Measurements from ENCODE around the gene P2RX6. TPM values are rescaled to one million over a fixed set of nuclear protein-coding genes. Genes with fewer than 3 reads are reported as not detected.

Gene P2RX6
- total and polyA plus RNA-seq, 9 of the 15 experiments (the other 6 are each of a cell fraction or from before 2014, with no cell fraction given): 0.01 to 3.9 (median 1.5) TPM; not detected in 1

DNA sequence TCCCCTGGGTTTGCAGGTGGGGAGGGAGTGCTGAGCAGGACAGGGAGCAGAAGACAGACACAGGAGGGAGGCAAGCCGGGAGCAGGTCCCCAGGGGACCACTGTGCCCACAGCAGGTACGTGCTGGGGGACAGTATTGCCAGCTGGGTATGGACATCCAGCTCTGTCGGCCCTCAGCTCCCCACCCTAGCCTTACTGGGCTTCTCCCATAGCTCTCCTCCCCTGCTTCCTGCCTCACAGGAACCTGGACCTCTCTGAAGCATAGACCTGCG lies 40.5 kb downstream of the P2RX6 start (continued):
- TF ChIP-seq ELF2 (CRISPR knock-in tag; IDR thresholded peaks at IDR 0.05): peak; percentile 35; the same call in 1 of the 2 replicates

DNA sequence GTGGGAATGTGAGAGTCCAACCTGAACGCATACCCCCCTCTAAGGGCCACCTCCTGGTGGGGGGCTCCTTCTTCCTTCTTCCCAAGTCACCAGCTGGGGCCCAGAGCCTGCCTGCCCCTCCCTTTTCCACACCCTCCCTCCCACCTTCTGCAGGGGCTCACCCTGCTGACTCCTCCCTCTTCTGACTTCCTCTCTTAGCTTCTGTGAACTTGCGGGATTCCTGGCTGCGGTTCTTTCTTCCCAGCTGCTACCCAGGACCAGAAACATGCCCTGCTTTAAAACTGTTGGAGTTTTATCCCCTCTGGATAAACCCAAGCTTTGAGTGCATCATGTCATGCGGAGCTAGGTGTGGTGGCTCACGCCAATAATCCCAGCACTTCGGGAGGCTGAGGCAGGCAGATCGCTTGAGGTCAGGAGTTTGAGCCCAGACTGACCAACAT lies 40.9 kb downstream of the P2RX6 start:
- 5% methylated on average over 7 of the region's 7 CpGs for WGBS (ENCODE audit: insufficient coverage, low coverage, missing lambda C conversion rate)
- no peaks in the 10 kb centered on the region for H3K9me3 ChIP-seq (replicated peaks; ENCODE audit: control insufficient read depth, insufficient read depth, low read depth, low read length)
- H3K79me2 ChIP-seq (ENCODE audit: control insufficient read depth, insufficient read depth, low read length): no peaks in the 10 kb centered on the region
- H3K27ac ChIP-seq (ENCODE audit: extremely low read depth, low read depth, low read length): no peak overlapping the region
- peaks cover 33% of the 10 kb centered on the region; the same call in 1 of the 2 replicates for H4K20me1 ChIP-seq (replicated peaks; ENCODE audit: control insufficient read depth, insufficient read depth, low read length)
- ATAC-seq: peak; percentile 73
- FAIRE-seq: peak; percentile 60
- no peaks in the 10 kb centered on the region for H3K36me3 ChIP-seq (ENCODE audit: control insufficient read depth, insufficient read depth, low read length)
- ChIA-PET CTCF (ENCODE audit: low intra/inter-chr PET ratio) (interaction anchor here (0.5 kb wide), 1 partner anchor 128 kb away, joined by 4 read pairs; no protein-coding TSS in a partner anchor), POLR2A (interaction anchor here (0.6 to 4.8 kb wide), 16 partner anchors 10 to 1229 kb away, joined by 3 to 54 read pairs (median 4); partner anchors contain the start of genes LRRC74B, LZTR1 and P2RX6)
- peak overlapping the region; percentile 64 for H2AFZ ChIP-seq (ENCODE audit: low read depth, low read length)
- in situ Hi-C loops (cut with MboI) (loop anchor here (5.0 kb wide), 1 partner anchor 374 kb away; no protein-coding TSS in a partner anchor), intact Hi-C loops (cut with micrococcal nuclease) (loop anchor here (5.0 kb wide), 1 partner anchor 54 kb away; the partner anchor contains the start of gene THAP7)
- H3K9me1 ChIP-seq (ENCODE audit: control insufficient read depth, insufficient read depth, low read length): peaks cover 15% of the 10 kb centered on the region
- H3K4me3 ChIP-seq: no peak overlapping the region
- peaks cover 22 to 63% of the 10 kb centered on the region in 2 experiments; a peak in 4 of 5 replicates for H3K27me3 ChIP-seq (ENCODE audit: control insufficient read depth in 2 of 2, insufficient read depth in 2 of 2, low read length in 2 of 2)
- no TSS peak for BruUV-seq (replicated peaks)
- H3K4me2 ChIP-seq (ENCODE audit: insufficient read depth, low read length): peak overlapping the region; percentile 71
- H3K4me1 ChIP-seq (replicated peaks in 1 of 2; ENCODE audit: control insufficient read depth in 2 of 2, insufficient read depth in 2 of 2, low read length in 2 of 2): peaks cover 26 to 40% of the 10 kb centered on the region in 2 experiments
- H3K9ac ChIP-seq (ENCODE audit: insufficient read depth in 1 of 2, low read depth in 2 of 2, low read length in 2 of 2): peak overlapping the region in 1 of 2 experiments; percentile 75; a peak in 1 of 4 replicates
- peak; percentile 84 to 97 (median 92) for DNase-seq (ENCODE audit: extremely low read depth in 1 of 4, low spot score in 3 of 4)
- TF ChIP-seq, protein P1, sequence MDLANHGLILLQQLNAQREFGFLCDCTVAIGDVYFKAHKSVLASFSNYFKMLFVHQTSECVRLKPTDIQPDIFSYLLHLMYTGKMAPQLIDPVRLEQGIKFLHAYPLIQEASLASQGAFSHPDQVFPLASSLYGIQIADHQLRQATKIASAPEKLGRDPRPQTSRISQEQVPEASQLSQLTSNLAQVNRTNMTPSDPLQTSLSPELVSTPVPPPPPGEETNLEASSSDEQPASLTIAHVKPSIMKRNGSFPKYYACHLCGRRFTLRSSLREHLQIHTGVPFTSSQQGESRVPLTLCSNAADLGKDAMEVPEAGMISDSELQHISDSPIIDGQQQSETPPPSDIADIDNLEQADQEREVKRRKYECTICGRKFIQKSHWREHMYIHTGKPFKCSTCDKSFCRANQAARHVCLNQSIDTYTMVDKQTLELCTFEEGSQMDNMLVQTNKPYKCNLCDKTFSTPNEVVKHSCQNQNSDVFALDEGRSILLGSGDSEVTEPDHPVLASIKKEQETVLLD (IDR thresholded peaks at IDR 0.05): no peak
- no peak for TF ChIP-seq PPARD (CRISPR knock-in tag; IDR thresholded peaks at IDR 0.05)
- TF ChIP-seq SMAD3 (CRISPR knock-in tag; conservative IDR thresholded peaks at IDR 0.05): no peak
- TF ChIP-seq ZSCAN32 (CRISPR knock-in tag; IDR thresholded peaks at IDR 0.05): no peak
- TF ChIP-seq ZNF224 (CRISPR knock-in tag; IDR thresholded peaks at IDR 0.05): peak; percentile 29; the same call in 1 of the 2 replicates
- TF ChIP-seq CBX8 (IDR thresholded peaks at IDR 0.05; ENCODE audit: borderline replicate concordance, extremely low read depth, low read depth, low read length, poor library complexity, severe bottlenecking): no peak
- TF ChIP-seq HNRNPK (IDR thresholded peaks at IDR 0.05; ENCODE audit: low read depth, low read length, poor library complexity, severe bottlenecking): no peak
- TF ChIP-seq, protein P2, sequence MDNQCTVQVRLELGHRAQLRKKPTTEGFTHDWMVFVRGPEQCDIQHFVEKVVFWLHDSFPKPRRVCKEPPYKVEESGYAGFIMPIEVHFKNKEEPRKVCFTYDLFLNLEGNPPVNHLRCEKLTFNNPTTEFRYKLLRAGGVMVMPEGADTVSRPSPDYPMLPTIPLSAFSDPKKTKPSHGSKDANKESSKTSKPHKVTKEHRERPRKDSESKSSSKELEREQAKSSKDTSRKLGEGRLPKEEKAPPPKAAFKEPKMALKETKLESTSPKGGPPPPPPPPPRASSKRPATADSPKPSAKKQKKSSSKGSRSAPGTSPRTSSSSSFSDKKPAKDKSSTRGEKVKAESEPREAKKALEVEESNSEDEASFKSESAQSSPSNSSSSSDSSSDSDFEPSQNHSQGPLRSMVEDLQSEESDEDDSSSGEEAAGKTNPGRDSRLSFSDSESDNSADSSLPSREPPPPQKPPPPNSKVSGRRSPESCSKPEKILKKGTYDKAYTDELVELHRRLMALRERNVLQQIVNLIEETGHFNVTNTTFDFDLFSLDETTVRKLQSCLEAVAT (IDR thresholded peaks at IDR 0.05): peak in 1 of 2 experiments; percentile 64; a peak in 2 of 4 replicates
- no peak for TF ChIP-seq XRCC4 (IDR thresholded peaks at IDR 0.05; ENCODE audit: extremely low read depth, insufficient read depth, insufficient read length)
- TF ChIP-seq, protein P3, sequence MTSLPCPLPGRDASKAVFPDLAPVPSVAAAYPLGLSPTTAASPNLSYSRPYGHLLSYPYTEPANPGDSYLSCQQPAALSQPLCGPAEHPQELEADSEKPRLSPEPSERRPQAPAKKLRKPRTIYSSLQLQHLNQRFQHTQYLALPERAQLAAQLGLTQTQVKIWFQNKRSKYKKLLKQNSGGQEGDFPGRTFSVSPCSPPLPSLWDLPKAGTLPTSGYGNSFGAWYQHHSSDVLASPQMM (CRISPR knock-in tag; IDR thresholded peaks at IDR 0.05): no peak
- no peak for TF ChIP-seq ZFP36 (IDR thresholded peaks at IDR 0.05; ENCODE audit: low read depth, low read length, partially characterized antibody)
- TF ChIP-seq, protein P4, sequence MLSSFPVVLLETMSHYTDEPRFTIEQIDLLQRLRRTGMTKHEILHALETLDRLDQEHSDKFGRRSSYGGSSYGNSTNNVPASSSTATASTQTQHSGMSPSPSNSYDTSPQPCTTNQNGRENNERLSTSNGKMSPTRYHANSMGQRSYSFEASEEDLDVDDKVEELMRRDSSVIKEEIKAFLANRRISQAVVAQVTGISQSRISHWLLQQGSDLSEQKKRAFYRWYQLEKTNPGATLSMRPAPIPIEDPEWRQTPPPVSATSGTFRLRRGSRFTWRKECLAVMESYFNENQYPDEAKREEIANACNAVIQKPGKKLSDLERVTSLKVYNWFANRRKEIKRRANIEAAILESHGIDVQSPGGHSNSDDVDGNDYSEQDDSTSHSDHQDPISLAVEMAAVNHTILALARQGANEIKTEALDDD (IDR thresholded peaks at IDR 0.05): no peak
- TF ChIP-seq, protein P5, sequence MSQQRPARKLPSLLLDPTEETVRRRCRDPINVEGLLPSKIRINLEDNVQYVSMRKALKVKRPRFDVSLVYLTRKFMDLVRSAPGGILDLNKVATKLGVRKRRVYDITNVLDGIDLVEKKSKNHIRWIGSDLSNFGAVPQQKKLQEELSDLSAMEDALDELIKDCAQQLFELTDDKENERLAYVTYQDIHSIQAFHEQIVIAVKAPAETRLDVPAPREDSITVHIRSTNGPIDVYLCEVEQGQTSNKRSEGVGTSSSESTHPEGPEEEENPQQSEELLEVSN (IDR thresholded peaks at IDR 0.05; ENCODE audit: borderline replicate concordance in 1 of 2, extremely low read depth in 1 of 2, insufficient read depth in 1 of 2, insufficient read length in 1 of 2, low read depth in 1 of 2, low read length in 1 of 2, poor library complexity in 1 of 2, severe bottlenecking in 1 of 2): no peak

Measured in K562 (cell line).